K562 (cell line): ENCODE results near the gene PLXNB3.

Source experiments
- MEF2A ChIP-seq: IDR thresholded peaks from 2 replicates; pipeline ENCODE4 v1.6.1; 2011; ENCODE audit warnings: low read depth, mild to moderate bottlenecking, low read length, moderate library complexity; ENCODE audit not compliant: control insufficient read depth
- RCOR1 ChIP-seq, 2 experiments: IDR thresholded peaks; 2 replicates each; pipeline ENCODE4 v1.6.1; 2012; ENCODE audit warnings: low read depth in 2 of 2, low read length in 2 of 2, borderline replicate concordance in 1 of 2, improper control_type of control experiment in 1 of 2
- SP2 ChIP-seq: IDR thresholded peaks from 2 replicates; pipeline ENCODE4 v1.6.1; 2011; ENCODE audit warnings: mild to moderate bottlenecking, low read depth, low read length, moderate library complexity; ENCODE audit not compliant: poor library complexity, severe bottlenecking; ENCODE audit errors: extremely low read depth

DNA sequence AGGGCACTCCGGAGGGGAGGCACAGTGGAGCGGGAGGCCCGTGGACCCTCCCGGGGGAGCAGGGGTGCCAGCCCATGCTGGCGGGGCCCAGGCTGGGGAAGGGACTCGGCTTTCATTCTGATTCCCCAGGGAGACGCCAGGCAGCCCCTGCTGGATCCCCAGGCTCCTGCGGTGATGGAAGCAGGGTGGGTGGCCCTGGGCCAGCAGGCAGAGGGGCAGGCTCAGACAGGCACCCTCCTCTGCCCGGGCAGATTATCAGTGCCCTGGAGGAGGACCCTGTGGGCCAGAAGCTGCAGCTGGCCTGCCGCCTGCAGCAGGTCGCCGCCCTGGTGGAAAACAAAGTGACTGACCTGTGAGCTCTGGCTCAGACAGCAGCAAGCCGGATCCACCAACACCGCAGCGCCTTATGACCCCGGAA, 14.6 kb downstream of the PLXNB3 start:
- TF ChIP-seq MEF2A (no peak), RCOR1 (IDR thresholded peaks at IDR 0.05; ENCODE audit: borderline replicate concordance in 1 of 2, low read depth in 2 of 2, low read length in 2 of 2) (no peak), SP2 (no peak)
